HepG2 (cell line): ENCODE measurements around the gene GMEB1. TPM values are rescaled to one million over a fixed set of nuclear protein-coding genes. Genes with fewer than 3 reads are reported as not detected.
"Not testable (repeated sequence)": the region's sequence is repeated elsewhere in the genome, so short reads cannot be mapped to it uniquely, and the experiment has no call there.

ENCODE experiments used
- ATAC-seq: fragments of 200-7000 bp; cut with Tn5 transposase; 3 replicates; pipeline ENCODE4 v1.9.1; 2020; ENCODE audit warnings: mild to moderate bottlenecking, moderate library complexity
- BruUV-seq: library from RNA; stranded (reverse); fragments of 400-500 nt; replicated peaks from 2 replicates; lab custom pipeline; 2021; lab: Mats Ljungman, UMichigan
- CTCF ChIA-PET: fragments of 300-600 bp; formaldehyde crosslinking; extraction: SDS; loops from one replicate; lab custom pipeline; 2021; ENCODE audit warnings: low total read pairs, inconsistent platforms, low intra/inter-chr PET ratio; lab: Yijun Ruan, JAX
- POLR2A ChIA-PET: fragments of 350-600 bp; sonication (Branson Sonifier 250); formaldehyde crosslinking; loops from one replicate; lab custom pipeline; 2020; ENCODE audit warnings: antibody characterized with exemption, inconsistent platforms; lab: Yijun Ruan, JAX
- DNase-seq: peaks from one replicate; pipeline ENCODE4 v3.0.0-alpha.2; 2015; ENCODE audit warnings: low spot score
- FAIRE-seq: peaks from 3 replicates; lab custom pipeline; 2011; peaks lifted over from hg19 to GRCh38; lab: Jason Lieb, UNC
- H2AFZ ChIP-seq: one replicate; pipeline ENCODE4 v1.6.1; 2011; ENCODE audit warnings: low read length, inconsistent platforms
- H3K27ac ChIP-seq: fragments of 300-600 bp; 3 replicates; pipeline ENCODE4 v1.8.0; 2011; ENCODE audit warnings: mixed run types, mild to moderate bottlenecking, mixed read lengths, low read length, inconsistent platforms; ENCODE audit not compliant: insufficient read depth; ENCODE audit errors: extremely low read length
- H3K27me3 ChIP-seq, 2 experiments: fragments of 200-600 bp in 1 of 2; 2 replicates in 1 of 2; 3 replicates in 1 of 2; pipeline versions ENCODE4 v1.6.0 to v1.8.0; 2011; ENCODE audit warnings: low read length in 2 of 2, mild to moderate bottlenecking in 2 of 2, moderate library complexity in 2 of 2, inconsistent platforms in 1 of 2; ENCODE audit not compliant: insufficient read depth in 2 of 2, control insufficient read depth in 1 of 2
- H3K36me3 ChIP-seq, 2 experiments: fragments of 200-600 bp in 1 of 2; replicated peaks in 1 of 2; 2 replicates in 1 of 2; 3 replicates in 1 of 2; pipeline versions ENCODE4 v1.5.1 to v1.8.0; 2011; ENCODE audit warnings: low read length in 2 of 2, inconsistent platforms in 1 of 2; ENCODE audit not compliant: insufficient read depth in 2 of 2, control insufficient read depth in 1 of 2
- H3K4me1 ChIP-seq: 2 replicates; pipeline ENCODE4 v1.5.1; 2012; ENCODE audit warnings: low read length, inconsistent platforms; ENCODE audit not compliant: insufficient read depth
- H3K4me2 ChIP-seq: 2 replicates; pipeline ENCODE4 v1.6.0; 2011; ENCODE audit warnings: low read depth, low read length, inconsistent platforms
- H3K4me3 ChIP-seq, 3 experiments: fragments of 200-600 bp in 1 of 3; sonication (generic), shearing (Covaris generic) in 1 of 3; replicated peaks in 1 of 3; 2 replicates each; pipeline ENCODE4 v1.5.1; 2011 to 2016; ENCODE audit warnings: low read length in 3 of 3, inconsistent platforms in 2 of 3, low read depth in 2 of 3, mild to moderate bottlenecking in 2 of 3, control low read depth in 1 of 3, mixed read lengths in 1 of 3; ENCODE audit not compliant: insufficient read depth in 1 of 3
- H3K79me2 ChIP-seq: one replicate; pipeline ENCODE4 v1.6.1; 2011; ENCODE audit warnings: low read length, inconsistent platforms; ENCODE audit not compliant: insufficient read depth
- H3K9ac ChIP-seq: 2 replicates; pipeline ENCODE4 v1.6.0; 2011; ENCODE audit warnings: mild to moderate bottlenecking, low read depth, low read length, inconsistent platforms; ENCODE audit not compliant: insufficient read depth
- H3K9me3 ChIP-seq: 2 replicates; pipeline ENCODE4 v1.5.1; 2012; ENCODE audit warnings: mild to moderate bottlenecking, low read length
- H4K20me1 ChIP-seq: 2 replicates; pipeline ENCODE4 v1.6.0; 2011; ENCODE audit warnings: inconsistent platforms, mild to moderate bottlenecking, low read length, moderate library complexity; ENCODE audit not compliant: insufficient read depth
- CHCHD3 ChIP-seq: sonication (generic); formaldehyde crosslinking; IDR thresholded peaks from 2 replicates; pipeline ENCODE4 v1.8.0; 2022; ENCODE audit warnings: mild to moderate bottlenecking, missing genetic modification reagents, moderate library complexity
- GPN1 ChIP-seq: sonication (generic); formaldehyde crosslinking; IDR thresholded peaks from 2 replicates; pipeline ENCODE4 v1.5.1; 2020; ENCODE audit warnings: missing genetic modification reagents, borderline replicate concordance
- HMG20A ChIP-seq: IDR thresholded peaks from 2 replicates; pipeline ENCODE4 v1.6.1; 2016; ENCODE audit warnings: borderline replicate concordance
- HOXA7 ChIP-seq: sonication (generic); formaldehyde crosslinking; IDR thresholded peaks from 2 replicates; pipeline ENCODE4 v1.8.1; 2022; ENCODE audit warnings: mild to moderate bottlenecking, missing genetic modification reagents, moderate library complexity
- MTA3 ChIP-seq: sonication (generic); formaldehyde crosslinking; IDR thresholded peaks from 2 replicates; pipeline ENCODE4 v1.4.0; 2020; ENCODE audit warnings: missing genetic modification reagents
- MYC ChIP-seq: sonication (generic); formaldehyde crosslinking; IDR thresholded peaks from 2 replicates; pipeline ENCODE4 v1.9.0; 2021; ENCODE audit warnings: missing genetic modification reagents, borderline replicate concordance
- RFX1 ChIP-seq: fragments of 450-650 bp; IDR thresholded peaks from 2 replicates; pipeline ENCODE4 v1.6.1; 2017
- SETDB1 ChIP-seq: sonication (generic); formaldehyde crosslinking; IDR thresholded peaks from 2 replicates; pipeline ENCODE4 v1.5.1; 2020; ENCODE audit warnings: missing genetic modification reagents, mild to moderate bottlenecking, borderline replicate concordance
- SMAD1 ChIP-seq: sonication (generic); formaldehyde crosslinking; IDR thresholded peaks from 2 replicates; pipeline ENCODE4 v1.4.0; 2020; ENCODE audit warnings: missing genetic modification reagents, low read depth, mild to moderate bottlenecking, borderline replicate concordance
- THAP11 ChIP-seq: IDR thresholded peaks from 2 replicates; pipeline ENCODE4 v1.6.1; 2016; ENCODE audit warnings: missing biosample characterization, missing genetic modification reagents
- THRA ChIP-seq: sonication (generic); formaldehyde crosslinking; IDR thresholded peaks from 2 replicates; pipeline ENCODE4 v1.4.0; 2020; ENCODE audit warnings: missing genetic modification reagents, borderline replicate concordance
- ZNF496 ChIP-seq: sonication (generic); formaldehyde crosslinking; IDR thresholded peaks from 2 replicates; pipeline ENCODE4 v1.8.1; 2023; ENCODE audit warnings: mild to moderate bottlenecking, moderate library complexity, missing genetic modification reagents; ENCODE audit not compliant: insufficient replicate concordance
- WGBS: methylation state at CpG from one replicate; pipeline ENCODE4 v1.1.6; 2017; ENCODE audit warnings: low lambda C conversion rate; 5-methylcytosine and 5-hydroxymethylcytosine counted together
- in situ Hi-C: cut with HindIII; loops from 2 replicates; pipeline ENCODE4 v1.10.0; 2017; ENCODE audit warnings: low pct_unique_long_range_greater_than_20kb; ENCODE audit not compliant: extremely low pct_ligation_motif_present
- intact Hi-C: fragments of 100-400 bp; cut with micrococcal nuclease; formaldehyde crosslinking; loops from one replicate; pipeline ENCODE4 v1.10.0; 2022; ENCODE audit not compliant: unreplicated experiment
- polyA plus RNA-seq, 8 experiments: library from polyadenylated mRNA; depleted of rRNA in 3 of 8; stranded (reverse) in 7 of 8; unstranded in 1 of 8; fragments of >200 nt; fragmentation: Illumina TruSeq in 4 of 8; extraction: Trizol in 4 of 8; gene quantifications; 2 replicates each; pipeline versions ENCODE4 v1.2.1 to v1.2.3, GENCODE V29; 2011 to 2016; ENCODE audit warnings: low read depth in 4 of 8, missing spikeins in 1 of 8, mixed read lengths in 1 of 8; ENCODE audit not compliant: insufficient read depth in 1 of 8
- total RNA-seq, 5 experiments: library from RNA; depleted of rRNA; stranded (reverse); fragments of >200 nt; fragmentation: Illumina TruSeq; extraction: Trizol; gene quantifications; 2 replicates each; pipeline ENCODE4 v1.2.3, GENCODE V29; 2016; ENCODE audit warnings: low read depth in 1 of 5
- TF ChIP-seq, protein P1 (sequence below): sonication (generic); formaldehyde crosslinking; IDR thresholded peaks from 2 replicates; pipeline ENCODE4 v1.4.0; 2020; ENCODE audit warnings: missing genetic modification reagents
- TF ChIP-seq, protein P2 (sequence below), 2 experiments: sonication (generic) in 1 of 2; formaldehyde crosslinking in 1 of 2; IDR thresholded peaks; 2 replicates each; pipeline versions ENCODE4 v1.4.0 to v1.6.1; 2018 to 2020; ENCODE audit warnings: missing genetic modification reagents in 2 of 2, borderline replicate concordance in 1 of 2, low read depth in 1 of 2, mild to moderate bottlenecking in 1 of 2, missing biosample characterization in 1 of 2

Gene GMEB1
- total and polyA plus RNA-seq, 2 of the 13 experiments (the other 11 are each of a cell fraction or from before 2014, with no cell fraction given), result 3.0 to 6.0 TPM

DNA sequence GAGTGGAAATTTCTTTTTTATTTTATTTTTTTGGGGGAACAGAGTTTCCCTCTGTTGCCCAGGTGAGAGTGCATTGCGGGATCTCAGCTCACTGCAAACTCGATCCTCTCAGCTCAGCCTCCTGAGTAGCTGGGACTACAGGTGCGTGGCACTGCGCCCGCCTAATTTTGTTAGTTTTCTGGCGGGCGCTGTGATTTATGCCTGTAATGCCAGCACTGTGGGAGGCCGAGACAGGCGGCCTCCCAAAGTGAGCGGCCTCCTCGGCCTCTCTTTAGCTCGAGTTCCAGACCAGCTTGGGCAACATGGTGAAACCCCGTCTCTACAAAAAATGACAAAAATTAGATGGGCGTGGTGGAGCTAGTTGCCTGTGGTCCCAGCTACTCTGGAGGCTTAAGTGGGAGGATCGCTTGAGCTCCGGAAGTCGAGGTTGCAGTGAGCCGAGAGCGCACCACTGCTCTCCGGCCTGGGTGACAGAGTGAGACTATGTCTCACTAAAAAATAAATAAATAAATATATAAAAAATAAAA lies 2.7 kb downstream of the GMEB1 start (continued):
- no peak for TF ChIP-seq HMG20A (CRISPR knock-in tag)
- TF ChIP-seq THAP11, result no peak
- no peak for TF ChIP-seq HOXA7 (CRISPR knock-in tag)
- TF ChIP-seq, protein P1, sequence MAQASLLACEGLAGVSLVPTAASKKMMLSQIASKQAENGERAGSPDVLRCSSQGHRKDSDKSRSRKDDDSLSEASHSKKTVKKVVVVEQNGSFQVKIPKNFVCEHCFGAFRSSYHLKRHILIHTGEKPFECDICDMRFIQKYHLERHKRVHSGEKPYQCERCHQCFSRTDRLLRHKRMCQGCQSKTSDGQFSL, result no peak
- no peak for TF ChIP-seq SMAD1

DNA sequence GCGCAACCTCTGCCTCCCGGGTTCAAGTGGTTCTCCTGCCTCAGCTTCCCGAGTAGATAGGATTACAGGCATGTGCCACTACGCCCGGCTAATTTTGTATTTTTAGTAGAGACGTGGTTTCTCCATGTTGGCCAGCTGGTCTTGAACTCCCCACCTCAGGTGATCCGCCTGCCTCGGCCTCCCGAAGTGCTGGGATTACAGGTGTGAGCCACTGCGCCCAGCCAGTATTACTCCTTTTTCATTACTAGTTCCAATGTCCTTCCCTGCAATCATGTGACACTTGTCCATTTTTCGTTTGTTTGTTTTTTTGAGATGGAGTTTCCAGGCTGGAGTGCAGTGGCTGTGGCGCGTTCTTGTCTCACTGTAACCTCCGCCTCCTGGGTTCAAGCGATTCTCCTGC lies 4.4 kb downstream of the GMEB1 start:
- BruUV-seq, intact Hi-C loops, FAIRE-seq, H3K27me3 ChIP-seq, H3K79me2 ChIP-seq, DNase-seq, H3K4me3 ChIP-seq, H4K20me1 ChIP-seq, CTCF ChIA-PET, H3K36me3 ChIP-seq, H3K9me3 ChIP-seq, H2AFZ ChIP-seq, ATAC-seq, H3K9ac ChIP-seq, H3K4me2 ChIP-seq, H3K27ac ChIP-seq, in situ Hi-C loops: not testable (repeated sequence)
- H3K4me1 ChIP-seq, result peaks cover 16% of the 10 kb centered on the region
- POLR2A ChIA-PET, result interaction anchor here (0.6 kb wide), 1 partner anchor 91 kb away, joined by 3 read pairs; no protein-coding TSS in a partner anchor
- WGBS, result 98% methylated on average over 12 of the region's 15 CpGs

DNA sequence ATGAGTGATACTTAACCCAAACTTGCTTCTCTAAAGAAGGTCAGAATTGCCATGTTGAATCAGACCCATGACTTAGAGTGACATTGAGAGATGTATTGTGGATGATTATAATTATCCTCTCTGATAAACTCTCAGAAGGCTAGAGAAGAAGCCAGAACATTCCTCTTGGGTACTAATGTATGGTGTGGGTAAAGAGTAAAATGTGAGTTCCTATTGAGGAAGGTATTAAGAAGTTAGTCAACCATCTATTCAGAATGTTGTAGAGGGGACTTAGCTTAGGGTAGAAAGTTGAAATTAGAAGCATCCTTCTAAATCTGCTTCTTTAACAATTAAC lies 7.3 kb downstream of the GMEB1 start:
- POLR2A ChIA-PET, result interaction anchor here (1.4 kb wide), 1 partner anchor 27 kb away, joined by 4 read pairs; the partner anchor contains the start of gene RNU11
- intact Hi-C loops, result no loop called here
- no peak for TF ChIP-seq MYC
- TF ChIP-seq RFX1, result no peak
- TF ChIP-seq ZNF496 (CRISPR knock-in tag), result no peak
- TF ChIP-seq MTA3 (CRISPR knock-in tag), result no peak
- TF ChIP-seq SETDB1, result no peak
- TF ChIP-seq, protein P2, sequence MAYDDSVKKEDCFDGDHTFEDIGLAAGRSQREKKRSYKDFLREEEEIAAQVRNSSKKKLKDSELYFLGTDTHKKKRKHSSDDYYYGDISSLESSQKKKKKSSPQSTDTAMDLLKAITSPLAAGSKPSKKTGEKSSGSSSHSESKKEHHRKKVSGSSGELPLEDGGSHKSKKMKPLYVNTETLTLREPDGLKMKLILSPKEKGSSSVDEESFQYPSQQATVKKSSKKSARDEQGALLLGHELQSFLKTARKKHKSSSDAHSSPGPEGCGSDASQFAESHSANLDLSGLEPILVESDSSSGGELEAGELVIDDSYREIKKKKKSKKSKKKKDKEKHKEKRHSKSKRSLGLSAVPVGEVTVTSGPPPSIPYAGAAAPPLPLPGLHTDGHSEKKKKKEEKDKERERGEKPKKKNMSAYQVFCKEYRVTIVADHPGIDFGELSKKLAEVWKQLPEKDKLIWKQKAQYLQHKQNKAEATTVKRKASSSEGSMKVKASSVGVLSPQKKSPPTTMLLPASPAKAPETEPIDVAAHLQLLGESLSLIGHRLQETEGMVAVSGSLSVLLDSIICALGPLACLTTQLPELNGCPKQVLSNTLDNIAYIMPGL (CRISPR knock-in tag; IDR thresholded peaks at IDR 0.05; ENCODE audit: borderline replicate concordance in 1 of 2, low read depth in 1 of 2), result no peak
- TF ChIP-seq GPN1, result no peak
- TF ChIP-seq THRA (CRISPR knock-in tag), result no peak
- TF ChIP-seq CHCHD3 (CRISPR knock-in tag), result no peak

More for the DNA sequence above, 7.3 kb downstream of the GMEB1 start:
- Histone ChIP-seq H3K4me2 (no peak overlapping the region), H3K79me2 (no peaks in the 10 kb centered on the region), H3K27ac (no peak overlapping the region), H3K9me3 (no peaks in the 10 kb centered on the region), H3K36me3 (no peaks in the 10 kb centered on the region), H3K4me3 (no peak overlapping the region), H3K9ac (no peak overlapping the region), H4K20me1 (no peaks in the 10 kb centered on the region), H3K4me1 (peaks cover 1% of the 10 kb centered on the region; the same call in 1 of the 2 replicates), H2AFZ (no peak overlapping the region), H3K27me3 (no peaks in the 10 kb centered on the region)
- FAIRE-seq, result no peak
- no TSS peak for BruUV-seq
- CTCF ChIA-PET, result no interaction called here
- DNase-seq, result no peak
- in situ Hi-C loops, result no loop called here
- no peak for ATAC-seq
